Kidney epithelial cell (primary cell): ENCODE data around the gene ORM2. TPM values are rescaled to one million over a fixed set of nuclear protein-coding genes. Genes with fewer than 3 reads are reported as not detected.

ENCODE experiments used
- DNase-seq: peaks from one replicate; pipeline ENCODE4 v3.0.0-alpha.2; 2010; ENCODE audit warnings: low read depth
- H3K27me3 ChIP-seq: 2 replicates; pipeline ENCODE4 v1.6.0; 2011; ENCODE audit warnings: low read length; ENCODE audit not compliant: control insufficient read depth, insufficient read depth
- H3K36me3 ChIP-seq: 2 replicates; pipeline ENCODE4 v1.5.1; 2011; ENCODE audit warnings: low read length; ENCODE audit not compliant: control insufficient read depth, insufficient read depth
- H3K4me3 ChIP-seq: 2 replicates; pipeline ENCODE4 v1.5.1; 2011; ENCODE audit warnings: low read depth, mild to moderate bottlenecking, control low read depth, low read length
- CTCF ChIP-seq: IDR thresholded peaks from 2 replicates; pipeline ENCODE4 v1.5.1; 2011; ENCODE audit warnings: mild to moderate bottlenecking, moderate library complexity, low read length, control low read depth, inconsistent platforms; ENCODE audit not compliant: insufficient read depth, poor library complexity, severe bottlenecking
- total RNA-seq: library from RNA; depleted of rRNA; stranded (reverse); fragments of >200 nt; gene quantifications from 2 replicates; pipeline ENCODE4 v1.2.3, GENCODE V29; 2015

The ORM2 gene
- total RNA-seq, 1 donor from 2014 or later: not detected

- DNase-seq: no peak
- H3K27me3 ChIP-seq: no peaks in the 10 kb centered on the region
- peaks cover 2% of the 10 kb centered on the region for H3K36me3 ChIP-seq
- no peak for TF ChIP-seq CTCF
- no peak overlapping the region for H3K4me3 ChIP-seq
These were observed 11.6 kb downstream of the ORM2 start for GRCh38 chr9:114341152-114341830.

GRCh38 chr9:114341991-114342390, 12.3 kb downstream of the ORM2 start:
- Histone ChIP-seq H3K4me3 (no peak overlapping the region), H3K27me3 (no peaks in the 10 kb centered on the region), H3K36me3 (peaks cover 4% of the 10 kb centered on the region)
- TF ChIP-seq CTCF: no peak
- DNase-seq: no peak

- no peak for DNase-seq
- Histone ChIP-seq H3K27me3 (no peaks in the 10 kb centered on the region), H3K4me3 (no peak overlapping the region), H3K36me3 (peaks cover 5% of the 10 kb centered on the region)
- TF ChIP-seq CTCF: no peak
These were observed 13.2 kb downstream of the ORM2 start for GRCh38 chr9:114342755-114343440.

GRCh38 chr9:114343471-114344187, 14.0 kb downstream of the ORM2 start:
- H3K36me3 ChIP-seq: peaks cover 5% of the 10 kb centered on the region
- no peak for DNase-seq

GRCh38 chr9:114344188-114344566, 14.5 kb downstream of the ORM2 start:
- no peaks in the 10 kb centered on the region for H3K27me3 ChIP-seq
- no peak for DNase-seq
- H3K4me3 ChIP-seq: no peak overlapping the region
- peaks cover 5% of the 10 kb centered on the region for H3K36me3 ChIP-seq
- no peak for TF ChIP-seq CTCF

More at GRCh38 chr9:114343471-114344187, 14.0 kb downstream of the ORM2 start:
- no peak for TF ChIP-seq CTCF
- Histone ChIP-seq H3K4me3 (no peak overlapping the region), H3K27me3 (no peaks in the 10 kb centered on the region)
